Liver (tissue), 9 donors: ENCODE measurements around the gene SAMD4A. TPM values are rescaled to one million over a fixed set of nuclear protein-coding genes. Genes with fewer than 3 reads are reported as not detected.

Experiments used
- DNase-seq: peaks from one replicate; pipeline ENCODE4 v3.0.0-alpha.2; 2017; ENCODE audit warnings: low spot score
- H3K27ac ChIP-seq, 2 donors: one replicate each; pipeline ENCODE4 v1.7.0; 2013; ENCODE audit warnings: inconsistent platforms in 2 of 2, low read length in 2 of 2, control low read depth in 1 of 2, low read depth in 1 of 2, mild to moderate bottlenecking in 1 of 2
- H3K27me3 ChIP-seq, 4 donors: one replicate each; pipeline versions ENCODE4 v1.6.1 to v1.7.0; 2013; ENCODE audit warnings: low read length in 3 of 4, inconsistent platforms in 1 of 4, mild to moderate bottlenecking in 1 of 4, moderate library complexity in 1 of 4; ENCODE audit not compliant: control insufficient read depth in 4 of 4, insufficient read depth in 4 of 4
- H3K36me3 ChIP-seq, 4 donors: one replicate each; pipeline versions ENCODE4 v1.6.1 to v1.7.0; 2013; ENCODE audit warnings: low read length in 3 of 4, mild to moderate bottlenecking in 3 of 4, low read depth in 1 of 4, moderate library complexity in 1 of 4; ENCODE audit not compliant: control insufficient read depth in 4 of 4, insufficient read depth in 3 of 4
- H3K4me1 ChIP-seq, 4 donors: one replicate each; pipeline versions ENCODE4 v1.6.1 to v1.7.0; 2013; ENCODE audit warnings: low read length in 3 of 4, mild to moderate bottlenecking in 3 of 4, moderate library complexity in 1 of 4; ENCODE audit not compliant: control insufficient read depth in 4 of 4, insufficient read depth in 4 of 4
- H3K4me3 ChIP-seq, 3 donors: one replicate each; pipeline versions ENCODE4 v1.6.1 to v1.7.0; 2013; ENCODE audit warnings: low read length in 3 of 3, control low read depth in 1 of 3, low read depth in 1 of 3, mild to moderate bottlenecking in 1 of 3
- H3K9ac ChIP-seq, 2 donors: one replicate each; pipeline ENCODE4 v1.7.0; 2013; ENCODE audit warnings: low read length in 2 of 2, mild to moderate bottlenecking in 2 of 2, moderate library complexity in 2 of 2, control low read depth in 1 of 2, low read depth in 1 of 2
- H3K9me3 ChIP-seq, 4 donors: one replicate each; pipeline versions ENCODE4 v1.6.1 to v1.7.0; 2013; ENCODE audit warnings: low read length in 3 of 4; ENCODE audit not compliant: control insufficient read depth in 4 of 4
- EGR1 ChIP-seq, 2 donors: IDR thresholded peaks; 2 replicates each; pipeline ENCODE4 v1.6.1; 2016 to 2018; ENCODE audit warnings: antibody characterized with exemption in 2 of 2, low read depth in 2 of 2
- FOXA1 ChIP-seq: IDR thresholded peaks from 2 replicates; pipeline ENCODE4 v1.6.1; 2016; ENCODE audit warnings: antibody characterized with exemption
- FOXA2 ChIP-seq: IDR thresholded peaks from 2 replicates; pipeline ENCODE4 v1.6.1; 2016; ENCODE audit warnings: antibody characterized with exemption
- GABPA ChIP-seq, 2 donors: IDR thresholded peaks in 1 of 2; conservative IDR thresholded peaks in 1 of 2; 2 replicates each; pipeline ENCODE4 v1.6.1; 2016; ENCODE audit warnings: antibody characterized with exemption in 2 of 2, mild to moderate bottlenecking in 1 of 2, moderate library complexity in 1 of 2
- HNF4A ChIP-seq, 2 donors: conservative IDR thresholded peaks; 2 replicates each; pipeline ENCODE4 v1.6.1; 2016; ENCODE audit warnings: antibody characterized with exemption in 2 of 2, mild to moderate bottlenecking in 2 of 2
- HNF4G ChIP-seq: IDR thresholded peaks from 2 replicates; pipeline ENCODE4 v1.6.1; 2016; ENCODE audit warnings: antibody characterized with exemption
- JUND ChIP-seq, 2 donors: IDR thresholded peaks; 2 replicates each; pipeline ENCODE4 v1.6.1; 2016; ENCODE audit warnings: antibody characterized with exemption in 2 of 2
- NR2F2 ChIP-seq: IDR thresholded peaks from 2 replicates; pipeline ENCODE4 v1.6.1; 2016; ENCODE audit warnings: antibody characterized with exemption
- RAD21 ChIP-seq, 2 donors: IDR thresholded peaks; 2 replicates each; pipeline ENCODE4 v1.6.1; 2016; ENCODE audit warnings: antibody characterized with exemption in 2 of 2, mild to moderate bottlenecking in 2 of 2
- RXRA ChIP-seq, 2 donors: IDR thresholded peaks; 2 replicates each; pipeline ENCODE4 v1.6.1; 2017 to 2018; ENCODE audit warnings: antibody characterized with exemption in 2 of 2, mild to moderate bottlenecking in 1 of 2
- SP1 ChIP-seq: IDR thresholded peaks from 2 replicates; pipeline ENCODE4 v1.6.1; 2018; ENCODE audit warnings: antibody characterized with exemption, mild to moderate bottlenecking
- TAF1 ChIP-seq: conservative IDR thresholded peaks from 2 replicates; pipeline ENCODE4 v1.6.1; 2016; ENCODE audit warnings: antibody characterized with exemption, mild to moderate bottlenecking
- YY1 ChIP-seq: IDR thresholded peaks from 2 replicates; pipeline ENCODE4 v1.6.1; 2016; ENCODE audit warnings: antibody characterized with exemption, mild to moderate bottlenecking
- WGBS: extraction: QIAGEN DNeasy Blood & Tissue Kit; methylation state at CpG from one replicate; pipeline ENCODE4 v1.1.7; 2013; 5-methylcytosine and 5-hydroxymethylcytosine counted together
- polyA plus RNA-seq, 2 donors: library from polyadenylated mRNA; stranded (reverse) in 1 of 2; unstranded in 1 of 2; fragments of 200-250 nt in 1 of 2; fragments of >200 nt in 1 of 2; fragmentation: Nextera tagmentation in 1 of 2; extraction: Ambion mirVana in 1 of 2; gene quantifications; one replicate each; pipeline versions ENCODE4 v1.2.1 to v1.2.3, GENCODE V29; 2013 to 2015
- total RNA-seq, 2 donors: library from RNA; depleted of rRNA; stranded (reverse); fragments of >200 nt; gene quantifications; one replicate each; pipeline ENCODE4 v1.2.3, GENCODE V29; 2014
- TF ChIP-seq, protein P1 (sequence below): fragments of 150-350 bp; IDR thresholded peaks from 2 replicates; pipeline ENCODE4 v1.5.1; 2017; ENCODE audit warnings: improper control_type of control experiment, low read depth, low read length; ENCODE audit not compliant: missing input control
- TF ChIP-seq, protein P2 (sequence below): IDR thresholded peaks from 2 replicates; pipeline ENCODE4 v1.6.1; 2016; ENCODE audit warnings: antibody characterized with exemption
- TF ChIP-seq, protein P3 (sequence below): IDR thresholded peaks from 2 replicates; pipeline ENCODE4 v1.6.1; 2016; ENCODE audit warnings: antibody characterized with exemption
- TF ChIP-seq, protein P4 (sequence below): IDR thresholded peaks from 2 replicates; pipeline ENCODE4 v1.6.1; 2016; ENCODE audit warnings: antibody characterized with exemption, mild to moderate bottlenecking
- TF ChIP-seq, protein P5 (sequence below): IDR thresholded peaks from 2 replicates; pipeline ENCODE4 v1.6.1; 2016; ENCODE audit warnings: antibody characterized with exemption
- donor health status: healthy.
- donor health status: healthy.
- donor health status: healthy.
- donor health status: healthy.
- donor health status: healthy.

Gene SAMD4A, protein sequence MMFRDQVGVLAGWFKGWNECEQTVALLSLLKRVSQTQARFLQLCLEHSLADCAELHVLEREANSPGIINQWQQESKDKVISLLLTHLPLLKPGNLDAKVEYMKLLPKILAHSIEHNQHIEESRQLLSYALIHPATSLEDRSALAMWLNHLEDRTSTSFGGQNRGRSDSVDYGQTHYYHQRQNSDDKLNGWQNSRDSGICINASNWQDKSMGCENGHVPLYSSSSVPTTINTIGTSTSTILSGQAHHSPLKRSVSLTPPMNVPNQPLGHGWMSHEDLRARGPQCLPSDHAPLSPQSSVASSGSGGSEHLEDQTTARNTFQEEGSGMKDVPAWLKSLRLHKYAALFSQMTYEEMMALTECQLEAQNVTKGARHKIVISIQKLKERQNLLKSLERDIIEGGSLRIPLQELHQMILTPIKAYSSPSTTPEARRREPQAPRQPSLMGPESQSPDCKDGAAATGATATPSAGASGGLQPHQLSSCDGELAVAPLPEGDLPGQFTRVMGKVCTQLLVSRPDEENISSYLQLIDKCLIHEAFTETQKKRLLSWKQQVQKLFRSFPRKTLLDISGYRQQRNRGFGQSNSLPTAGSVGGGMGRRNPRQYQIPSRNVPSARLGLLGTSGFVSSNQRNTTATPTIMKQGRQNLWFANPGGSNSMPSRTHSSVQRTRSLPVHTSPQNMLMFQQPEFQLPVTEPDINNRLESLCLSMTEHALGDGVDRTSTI
- total RNA-seq (10 to 100 TPM in 1 of 2 donors, 1 to 10 TPM in 1; 4.3 to 17.8 TPM), polyA plus RNA-seq (10 to 100 TPM in 1 of 2 donors, 1 to 10 TPM in 1; 5.1 to 11.2 TPM)

DNA sequence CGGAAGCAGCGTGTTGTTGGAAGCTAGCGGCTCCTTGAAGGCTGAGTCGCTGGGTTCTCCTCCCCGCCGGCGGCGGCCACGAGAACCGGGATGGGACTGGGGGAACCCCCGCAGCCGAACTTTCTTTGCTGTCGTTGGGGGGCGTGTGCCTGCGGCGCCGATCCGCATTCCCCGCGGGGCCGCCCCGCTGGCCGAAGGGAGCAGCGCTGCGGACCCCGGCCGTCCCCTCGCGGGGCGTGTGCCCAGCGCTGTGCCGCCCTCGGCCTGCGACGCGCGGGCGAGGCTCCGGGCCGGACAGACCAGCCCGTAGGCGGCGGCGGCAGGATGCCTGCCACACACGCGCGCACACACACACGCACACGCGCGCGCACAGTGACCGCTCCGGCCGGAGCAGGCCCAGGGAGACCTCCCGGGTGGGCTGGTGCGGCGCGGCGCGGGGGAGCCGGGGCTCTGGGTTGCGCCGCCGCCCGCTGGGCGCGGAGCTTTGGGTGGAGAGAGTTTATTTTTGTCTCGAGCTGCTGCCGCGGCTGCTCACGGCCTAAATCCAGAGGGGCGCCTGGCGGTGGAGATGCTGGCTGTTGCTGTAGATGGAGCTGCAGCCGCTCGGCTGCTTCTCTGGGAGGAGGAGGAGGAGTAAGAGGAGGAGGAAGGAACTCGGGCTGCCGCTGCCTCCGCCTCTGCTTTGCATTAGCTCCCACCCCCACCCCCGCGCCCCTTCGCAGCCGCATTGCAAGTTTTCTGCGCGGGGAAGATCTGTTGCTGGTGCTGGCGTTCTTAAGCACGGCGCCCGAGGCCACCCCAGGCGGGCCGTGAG lies at the start of gene SAMD4A:
TSS of gene SAMD4A (plus strand) at position 719 of the 814 bp plus-strand sequence. CDS start 789 bp downstream, outside the sequence.
- peak; percentile 50 for DNase-seq
- Histone ChIP-seq H3K4me3 (peak within 1 kb of the TSS; percentile 66 to 79 (median 72)), H3K4me1 (peaks cover 0 to 33% (median 20%) of the 10 kb centered on the region in 4 donors), H3K9ac (peak within 1 kb of the TSS; percentile 65 to 97), H3K36me3 (no peaks in the 10 kb centered on the region), H3K9me3 (no peaks in the 10 kb centered on the region), H3K27ac (peak within 1 kb of the TSS; percentile 98), H3K27me3 (no peaks in the 10 kb centered on the region)
- under 1% methylated on average over 91 of the region's 91 CpGs for WGBS
- TF ChIP-seq, protein P1, sequence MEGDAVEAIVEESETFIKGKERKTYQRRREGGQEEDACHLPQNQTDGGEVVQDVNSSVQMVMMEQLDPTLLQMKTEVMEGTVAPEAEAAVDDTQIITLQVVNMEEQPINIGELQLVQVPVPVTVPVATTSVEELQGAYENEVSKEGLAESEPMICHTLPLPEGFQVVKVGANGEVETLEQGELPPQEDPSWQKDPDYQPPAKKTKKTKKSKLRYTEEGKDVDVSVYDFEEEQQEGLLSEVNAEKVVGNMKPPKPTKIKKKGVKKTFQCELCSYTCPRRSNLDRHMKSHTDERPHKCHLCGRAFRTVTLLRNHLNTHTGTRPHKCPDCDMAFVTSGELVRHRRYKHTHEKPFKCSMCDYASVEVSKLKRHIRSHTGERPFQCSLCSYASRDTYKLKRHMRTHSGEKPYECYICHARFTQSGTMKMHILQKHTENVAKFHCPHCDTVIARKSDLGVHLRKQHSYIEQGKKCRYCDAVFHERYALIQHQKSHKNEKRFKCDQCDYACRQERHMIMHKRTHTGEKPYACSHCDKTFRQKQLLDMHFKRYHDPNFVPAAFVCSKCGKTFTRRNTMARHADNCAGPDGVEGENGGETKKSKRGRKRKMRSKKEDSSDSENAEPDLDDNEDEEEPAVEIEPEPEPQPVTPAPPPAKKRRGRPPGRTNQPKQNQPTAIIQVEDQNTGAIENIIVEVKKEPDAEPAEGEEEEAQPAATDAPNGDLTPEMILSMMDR, result peak; percentile 16
- TF ChIP-seq TAF1, result no peak
- peak; percentile 7 for TF ChIP-seq YY1
- no peak for TF ChIP-seq SP1
- TF ChIP-seq RAD21 (IDR thresholded peaks at IDR 0.05), result peak; percentile 21 to 56
- no peak for TF ChIP-seq RXRA (IDR thresholded peaks at IDR 0.05)

DNA sequence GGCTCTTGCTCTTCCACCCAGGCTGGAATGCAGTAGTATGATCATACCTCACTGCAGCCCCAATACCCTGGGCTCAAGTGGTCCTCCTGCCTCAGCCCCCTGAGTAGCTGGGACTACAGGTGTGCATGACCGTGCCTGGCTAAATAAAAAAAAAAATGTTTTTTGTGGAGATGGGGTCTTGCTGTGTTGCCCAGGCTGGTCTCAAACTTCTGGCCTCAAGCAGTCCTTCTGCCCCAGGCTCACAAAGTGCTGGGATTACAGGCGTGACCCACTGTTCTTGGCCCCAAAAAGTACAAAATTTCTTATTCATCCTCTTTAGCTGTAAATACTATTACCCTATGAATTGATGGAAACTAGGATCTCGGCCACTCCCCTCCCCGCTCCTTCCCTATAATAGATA lies 42.5 kb upstream of the SAMD4A start:
- no peaks in the 10 kb centered on the region for H3K9me3 ChIP-seq
- no peak overlapping the region for H3K9ac ChIP-seq
- WGBS, result 98% methylated on average over 4 of the region's 4 CpGs
- H3K27ac ChIP-seq, result no peak overlapping the region
- H3K4me3 ChIP-seq, result no peak overlapping the region
- peaks cover 0 to 6% (median 4%) of the 10 kb centered on the region in 4 donors for H3K36me3 ChIP-seq
- DNase-seq, result no peak
- H3K27me3 ChIP-seq, result no peaks in the 10 kb centered on the region
- H3K4me1 ChIP-seq, result peaks cover 0 to 4% (median 3%) of the 10 kb centered on the region in 4 donors
- TF ChIP-seq NR2F2 (no peak), YY1 (no peak), FOXA1 (no peak), JUND (IDR thresholded peaks at IDR 0.05) (no peak), TAF1 (no peak), HNF4A (conservative IDR thresholded peaks at IDR 0.05) (no peak), FOXA2 (no peak), RAD21 (IDR thresholded peaks at IDR 0.05) (no peak), RXRA (IDR thresholded peaks at IDR 0.05) (no peak), GABPA (IDR thresholded peaks at IDR 0.05 in 1 of 2, conservative IDR thresholded peaks at IDR 0.05 in 1 of 2) (no peak), EGR1 (IDR thresholded peaks at IDR 0.05; ENCODE audit: low read depth in 2 of 2) (no peak), SP1 (no peak), HNF4G (no peak)
- TF ChIP-seq, protein P1, result no peak
- TF ChIP-seq, protein P2, sequence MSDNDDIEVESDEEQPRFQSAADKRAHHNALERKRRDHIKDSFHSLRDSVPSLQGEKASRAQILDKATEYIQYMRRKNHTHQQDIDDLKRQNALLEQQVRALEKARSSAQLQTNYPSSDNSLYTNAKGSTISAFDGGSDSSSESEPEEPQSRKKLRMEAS, result no peak
- TF ChIP-seq, protein P3, sequence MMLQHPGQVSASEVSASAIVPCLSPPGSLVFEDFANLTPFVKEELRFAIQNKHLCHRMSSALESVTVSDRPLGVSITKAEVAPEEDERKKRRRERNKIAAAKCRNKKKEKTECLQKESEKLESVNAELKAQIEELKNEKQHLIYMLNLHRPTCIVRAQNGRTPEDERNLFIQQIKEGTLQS, result no peak
- TF ChIP-seq, protein P4, sequence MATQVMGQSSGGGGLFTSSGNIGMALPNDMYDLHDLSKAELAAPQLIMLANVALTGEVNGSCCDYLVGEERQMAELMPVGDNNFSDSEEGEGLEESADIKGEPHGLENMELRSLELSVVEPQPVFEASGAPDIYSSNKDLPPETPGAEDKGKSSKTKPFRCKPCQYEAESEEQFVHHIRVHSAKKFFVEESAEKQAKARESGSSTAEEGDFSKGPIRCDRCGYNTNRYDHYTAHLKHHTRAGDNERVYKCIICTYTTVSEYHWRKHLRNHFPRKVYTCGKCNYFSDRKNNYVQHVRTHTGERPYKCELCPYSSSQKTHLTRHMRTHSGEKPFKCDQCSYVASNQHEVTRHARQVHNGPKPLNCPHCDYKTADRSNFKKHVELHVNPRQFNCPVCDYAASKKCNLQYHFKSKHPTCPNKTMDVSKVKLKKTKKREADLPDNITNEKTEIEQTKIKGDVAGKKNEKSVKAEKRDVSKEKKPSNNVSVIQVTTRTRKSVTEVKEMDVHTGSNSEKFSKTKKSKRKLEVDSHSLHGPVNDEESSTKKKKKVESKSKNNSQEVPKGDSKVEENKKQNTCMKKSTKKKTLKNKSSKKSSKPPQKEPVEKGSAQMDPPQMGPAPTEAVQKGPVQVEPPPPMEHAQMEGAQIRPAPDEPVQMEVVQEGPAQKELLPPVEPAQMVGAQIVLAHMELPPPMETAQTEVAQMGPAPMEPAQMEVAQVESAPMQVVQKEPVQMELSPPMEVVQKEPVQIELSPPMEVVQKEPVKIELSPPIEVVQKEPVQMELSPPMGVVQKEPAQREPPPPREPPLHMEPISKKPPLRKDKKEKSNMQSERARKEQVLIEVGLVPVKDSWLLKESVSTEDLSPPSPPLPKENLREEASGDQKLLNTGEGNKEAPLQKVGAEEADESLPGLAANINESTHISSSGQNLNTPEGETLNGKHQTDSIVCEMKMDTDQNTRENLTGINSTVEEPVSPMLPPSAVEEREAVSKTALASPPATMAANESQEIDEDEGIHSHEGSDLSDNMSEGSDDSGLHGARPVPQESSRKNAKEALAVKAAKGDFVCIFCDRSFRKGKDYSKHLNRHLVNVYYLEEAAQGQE, result no peak
- TF ChIP-seq, protein P5, sequence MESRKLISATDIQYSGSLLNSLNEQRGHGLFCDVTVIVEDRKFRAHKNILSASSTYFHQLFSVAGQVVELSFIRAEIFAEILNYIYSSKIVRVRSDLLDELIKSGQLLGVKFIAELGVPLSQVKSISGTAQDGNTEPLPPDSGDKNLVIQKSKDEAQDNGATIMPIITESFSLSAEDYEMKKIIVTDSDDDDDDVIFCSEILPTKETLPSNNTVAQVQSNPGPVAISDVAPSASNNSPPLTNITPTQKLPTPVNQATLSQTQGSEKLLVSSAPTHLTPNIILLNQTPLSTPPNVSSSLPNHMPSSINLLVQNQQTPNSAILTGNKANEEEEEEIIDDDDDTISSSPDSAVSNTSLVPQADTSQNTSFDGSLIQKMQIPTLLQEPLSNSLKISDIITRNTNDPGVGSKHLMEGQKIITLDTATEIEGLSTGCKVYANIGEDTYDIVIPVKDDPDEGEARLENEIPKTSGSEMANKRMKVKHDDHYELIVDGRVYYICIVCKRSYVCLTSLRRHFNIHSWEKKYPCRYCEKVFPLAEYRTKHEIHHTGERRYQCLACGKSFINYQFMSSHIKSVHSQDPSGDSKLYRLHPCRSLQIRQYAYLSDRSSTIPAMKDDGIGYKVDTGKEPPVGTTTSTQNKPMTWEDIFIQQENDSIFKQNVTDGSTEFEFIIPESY, result no peak
